H1 (cell line): ENCODE measurements around the gene DNAJC11. TPM values are rescaled to one million over a fixed set of nuclear protein-coding genes. Genes with fewer than 3 reads are reported as not detected.

Experiments
- BCL11A ChIP-seq, 2 experiments: IDR thresholded peaks; one replicate each; pipeline ENCODE4 v1.6.1; 2011; ENCODE audit warnings: low read depth in 2 of 2, low read length in 2 of 2, mild to moderate bottlenecking in 2 of 2
- polyA plus RNA-seq, 7 experiments: library from polyadenylated mRNA; depleted of rRNA in 3 of 7; stranded (reverse) in 5 of 7; unstranded in 2 of 7; fragments of >200 nt in 5 of 7; fragments of 200-250 nt in 2 of 7; gene quantifications; 1 replicate in 5 of 7; 2 replicates in 1 of 7; 4 replicates in 1 of 7; pipeline versions ENCODE4 v1.2.1 to v1.2.3, GENCODE V29; 2011 to 2013; ENCODE audit warnings: missing spikeins in 2 of 7, mixed read lengths in 2 of 7
- total RNA-seq: library from RNA; stranded (reverse); fragmentation: NEBNext Ultra II Directional; extraction: Animal tissue kit (Norgen Biotek cat#: 25700); gene quantifications from 2 replicates; pipeline ENCODE4 v1.2.1, GENCODE V29; 2021

DNAJC11 gene
- total and polyA plus RNA-seq, 2 of the 8 experiments (the other 6 are each of a cell fraction or from before 2014, with no cell fraction given): 43.9 to 90.9 TPM

- no peak for TF ChIP-seq BCL11A (IDR thresholded peaks at IDR 0.05; ENCODE audit: low read depth in 2 of 2, low read length in 2 of 2)
Measured at GRCh38 chr1:6599141-6599975, 102.3 kb downstream of the DNAJC11 start (continued).
